ENCODE measurements around the gene CDH4.
A peak's percentile ranks its signal among the peaks of the same experiment; 100 is the strongest.

The CDH4 gene

GRCh38 chr20:61643656-61644377, 391.8 kb downstream of the CDH4 start:
- H3K4me2 ChIP-seq (ENCODE audit: insufficient read depth, low read length, poor library complexity, severe bottlenecking) = no peak overlapping the region
- no CpG with 5 or more reads among the region's 12 CpGs for WGBS, 2 donors (ENCODE audit: extremely low coverage in 2 of 2, insufficient read length in 2 of 2, insufficient replicate concordance in 1 of 2)
- no peaks in the 10 kb centered on the region for H3K36me3 ChIP-seq (replicated peaks in 1 of 2; ENCODE audit: control insufficient read depth in 2 of 2, insufficient read depth in 2 of 2, low read length in 2 of 2)

GRCh38 chr20:61644378-61645076, 392.5 kb downstream of the CDH4 start:
- peak overlapping the region; percentile 40 for H2AFZ ChIP-seq (ENCODE audit: low read length)
- H4K8ac ChIP-seq (ENCODE audit: low read depth, low read length) = peak overlapping the region; percentile 76
- peak overlapping the region; percentile 58 for H3K18ac ChIP-seq (ENCODE audit: low read length)
- H3K9ac ChIP-seq (ENCODE audit: low read depth, low read length, poor library complexity) = no peak overlapping the region
- H3K4me2 ChIP-seq (ENCODE audit: insufficient read depth, low read length, poor library complexity, severe bottlenecking) = no peak overlapping the region
- peaks cover 0 to 4% of the 10 kb centered on the region in 2 donors for H3K9me3 ChIP-seq (replicated peaks in 1 of 2; ENCODE audit: control insufficient read depth in 2 of 2, insufficient read depth in 1 of 2, low read depth in 1 of 2, low read length in 2 of 2)
- peak overlapping the region; percentile 62 for H2AK5ac ChIP-seq (ENCODE audit: low read depth, low read length)
- H3K36me3 ChIP-seq (replicated peaks in 1 of 2; ENCODE audit: control insufficient read depth in 2 of 2, insufficient read depth in 2 of 2, low read length in 2 of 2) = no peaks in the 10 kb centered on the region
- H3K27ac ChIP-seq (replicated peaks; ENCODE audit: low read length) = no peak overlapping the region
- H3K79me1 ChIP-seq (ENCODE audit: low read depth, low read length) = no peaks in the 10 kb centered on the region
- H4K91ac ChIP-seq (ENCODE audit: low read depth, low read length, poor library complexity) = no peak overlapping the region
- DNase-seq (ENCODE audit: low spot score) = no peak
- no peaks in the 10 kb centered on the region for H3K27me3 ChIP-seq (ENCODE audit: control insufficient read depth in 3 of 3, insufficient read depth in 3 of 3, low read depth in 1 of 3, low read length in 3 of 3)
- no peak overlapping the region for H3K4ac ChIP-seq (ENCODE audit: low read length)
- H2BK5ac ChIP-seq (ENCODE audit: low read length) = no peak overlapping the region
- no CpG with 5 or more reads among the region's 25 CpGs for WGBS, 2 donors (ENCODE audit: extremely low coverage in 2 of 2, insufficient read length in 2 of 2, insufficient replicate concordance in 1 of 2)
- H2BK15ac ChIP-seq (ENCODE audit: low read length) = no peak overlapping the region
- H3K4me1 ChIP-seq (ENCODE audit: control insufficient read depth in 2 of 2, insufficient read depth in 1 of 2, low read depth in 1 of 2, low read length in 2 of 2) = peaks cover 14 to 49% of the 10 kb centered on the region in 2 donors
- H3K23ac ChIP-seq (ENCODE audit: low read depth, low read length, poor library complexity) = peak overlapping the region; percentile 37
- H3K14ac ChIP-seq (ENCODE audit: low read length) = peak overlapping the region; percentile 64
- H2BK120ac ChIP-seq (ENCODE audit: low read depth, low read length) = peak overlapping the region; percentile 18
- H3K4me3 ChIP-seq (ENCODE audit: low read length in 2 of 2) = no peak overlapping the region
- peak overlapping the region; percentile 52 for H2BK12ac ChIP-seq (ENCODE audit: low read length)

More at GRCh38 chr20:61643656-61644377, 391.8 kb downstream of the CDH4 start:
- Histone ChIP-seq H2AK5ac (ENCODE audit: low read depth, low read length) (peak overlapping the region; percentile 62), H3K27ac (replicated peaks; ENCODE audit: low read length) (no peak overlapping the region), H3K4me3 (ENCODE audit: low read length in 2 of 2) (no peak overlapping the region), H3K79me1 (ENCODE audit: low read depth, low read length) (no peaks in the 10 kb centered on the region), H3K9me3 (replicated peaks in 1 of 2; ENCODE audit: control insufficient read depth in 2 of 2, insufficient read depth in 1 of 2, low read depth in 1 of 2, low read length in 2 of 2) (peaks cover 0 to 4% of the 10 kb centered on the region in 2 donors), H4K8ac (ENCODE audit: low read depth, low read length) (no peak overlapping the region), H4K91ac (ENCODE audit: low read depth, low read length, poor library complexity) (no peak overlapping the region), H2AFZ (ENCODE audit: low read length) (no peak overlapping the region), H2BK15ac (ENCODE audit: low read length) (no peak overlapping the region), H3K18ac (ENCODE audit: low read length) (peak overlapping the region; percentile 58), H2BK12ac (ENCODE audit: low read length) (peak overlapping the region; percentile 52), H3K27me3 (ENCODE audit: control insufficient read depth in 3 of 3, insufficient read depth in 3 of 3, low read depth in 1 of 3, low read length in 3 of 3) (no peaks in the 10 kb centered on the region), H3K23ac (ENCODE audit: low read depth, low read length, poor library complexity) (peak overlapping the region; percentile 37), H3K4ac (ENCODE audit: low read length) (no peak overlapping the region), H2BK120ac (ENCODE audit: low read depth, low read length) (peak overlapping the region; percentile 18), H3K9ac (ENCODE audit: low read depth, low read length, poor library complexity) (no peak overlapping the region), H3K14ac (ENCODE audit: low read length) (peak overlapping the region; percentile 64), H3K4me1 (ENCODE audit: control insufficient read depth in 2 of 2, insufficient read depth in 1 of 2, low read depth in 1 of 2, low read length in 2 of 2) (peaks cover 15 to 48% of the 10 kb centered on the region in 2 donors), H2BK5ac (ENCODE audit: low read length) (no peak overlapping the region)
- DNase-seq (ENCODE audit: low spot score) = no peak

- Histone ChIP-seq H3K9me3 (replicated peaks in 1 of 2; ENCODE audit: control insufficient read depth in 2 of 2, insufficient read depth in 1 of 2, low read depth in 1 of 2, low read length in 2 of 2) (peaks cover 0 to 4% of the 10 kb centered on the region in 2 donors), H3K27ac (replicated peaks; ENCODE audit: low read length) (no peak overlapping the region)
- WGBS, 2 donors (ENCODE audit: extremely low coverage in 2 of 2, insufficient read length in 2 of 2, insufficient replicate concordance in 1 of 2) = no CpG with 5 or more reads among the region's 1 CpG
Measured at GRCh38 chr20:61645732-61646131, 393.7 kb downstream of the CDH4 start.

GRCh38 chr20:61646453-61646852, 394.4 kb downstream of the CDH4 start:
- Histone ChIP-seq H2BK5ac (ENCODE audit: low read length) (no peak overlapping the region), H3K23ac (ENCODE audit: low read depth, low read length, poor library complexity) (no peak overlapping the region), H4K91ac (ENCODE audit: low read depth, low read length, poor library complexity) (no peak overlapping the region), H2AK5ac (ENCODE audit: low read depth, low read length) (no peak overlapping the region), H2BK12ac (ENCODE audit: low read length) (no peak overlapping the region), H4K8ac (ENCODE audit: low read depth, low read length) (no peak overlapping the region), H2AFZ (ENCODE audit: low read length) (no peak overlapping the region), H2BK15ac (ENCODE audit: low read length) (no peak overlapping the region), H3K4me2 (ENCODE audit: insufficient read depth, low read length, poor library complexity, severe bottlenecking) (no peak overlapping the region), H3K4me1 (ENCODE audit: control insufficient read depth in 2 of 2, insufficient read depth in 1 of 2, low read depth in 1 of 2, low read length in 2 of 2) (peaks cover 12 to 47% of the 10 kb centered on the region in 2 donors), H3K36me3 (replicated peaks in 1 of 2; ENCODE audit: control insufficient read depth in 2 of 2, insufficient read depth in 2 of 2, low read length in 2 of 2) (no peaks in the 10 kb centered on the region), H3K27ac (replicated peaks; ENCODE audit: low read length) (no peak overlapping the region), H3K4me3 (ENCODE audit: low read length in 2 of 2) (no peak overlapping the region), H3K79me1 (ENCODE audit: low read depth, low read length) (no peaks in the 10 kb centered on the region), H3K18ac (ENCODE audit: low read length) (no peak overlapping the region), H3K9me3 (replicated peaks in 1 of 2; ENCODE audit: control insufficient read depth in 2 of 2, insufficient read depth in 1 of 2, low read depth in 1 of 2, low read length in 2 of 2) (peaks cover 0 to 4% of the 10 kb centered on the region in 2 donors), H2BK120ac (ENCODE audit: low read depth, low read length) (no peak overlapping the region), H3K9ac (ENCODE audit: low read depth, low read length, poor library complexity) (no peak overlapping the region), H3K14ac (ENCODE audit: low read length) (no peak overlapping the region), H3K27me3 (ENCODE audit: control insufficient read depth in 3 of 3, insufficient read depth in 3 of 3, low read depth in 1 of 3, low read length in 3 of 3) (no peaks in the 10 kb centered on the region), H3K4ac (ENCODE audit: low read length) (no peak overlapping the region)
- no CpG with 5 or more reads among the region's 8 CpGs for WGBS, 2 donors (ENCODE audit: extremely low coverage in 2 of 2, insufficient read length in 2 of 2, insufficient replicate concordance in 1 of 2)
- DNase-seq (ENCODE audit: low spot score) = no peak

More at GRCh38 chr20:61645732-61646131, 393.7 kb downstream of the CDH4 start:
- Histone ChIP-seq H3K4ac (ENCODE audit: low read length) (no peak overlapping the region), H2BK12ac (ENCODE audit: low read length) (no peak overlapping the region), H3K27me3 (ENCODE audit: control insufficient read depth in 3 of 3, insufficient read depth in 3 of 3, low read depth in 1 of 3, low read length in 3 of 3) (no peaks in the 10 kb centered on the region), H3K4me3 (ENCODE audit: low read length in 2 of 2) (no peak overlapping the region), H2BK120ac (ENCODE audit: low read depth, low read length) (no peak overlapping the region), H3K23ac (ENCODE audit: low read depth, low read length, poor library complexity) (no peak overlapping the region), H3K14ac (ENCODE audit: low read length) (no peak overlapping the region), H2AK5ac (ENCODE audit: low read depth, low read length) (no peak overlapping the region), H3K9ac (ENCODE audit: low read depth, low read length, poor library complexity) (no peak overlapping the region), H3K79me1 (ENCODE audit: low read depth, low read length) (no peaks in the 10 kb centered on the region), H2AFZ (ENCODE audit: low read length) (no peak overlapping the region), H3K4me1 (ENCODE audit: control insufficient read depth in 2 of 2, insufficient read depth in 1 of 2, low read depth in 1 of 2, low read length in 2 of 2) (peaks cover 10 to 47% of the 10 kb centered on the region in 2 donors), H4K91ac (ENCODE audit: low read depth, low read length, poor library complexity) (no peak overlapping the region), H3K36me3 (replicated peaks in 1 of 2; ENCODE audit: control insufficient read depth in 2 of 2, insufficient read depth in 2 of 2, low read length in 2 of 2) (no peaks in the 10 kb centered on the region), H4K8ac (ENCODE audit: low read depth, low read length) (no peak overlapping the region), H2BK15ac (ENCODE audit: low read length) (no peak overlapping the region), H3K18ac (ENCODE audit: low read length) (peak overlapping the region; percentile 15), H3K4me2 (ENCODE audit: insufficient read depth, low read length, poor library complexity, severe bottlenecking) (no peak overlapping the region), H2BK5ac (ENCODE audit: low read length) (no peak overlapping the region)
- no peak for DNase-seq (ENCODE audit: low spot score)
